ENCODE measurements around the gene MPHOSPH9.

- TF ChIP-seq CTCF (IDR thresholded peaks at IDR 0.05), result no peak
- TF ChIP-seq POLR2AphosphoS5 (IDR thresholded peaks at IDR 0.05), result no peak
These were observed 68.7 kb downstream of the MPHOSPH9 start for GRCh38 chr12:123164222-123164621.

All from gastroesophageal sphincter (tissue), 3 donors.